HG03196 (cell line): ENCODE results near the gene JMJD1C.
"Not testable (repeated sequence)": the region's sequence is repeated elsewhere in the genome, so short reads cannot be mapped to it uniquely, and the experiment has no call there.

Experiments
- ATAC-seq: cut with Tn5 transposase; IDR thresholded peaks from one replicate; pipeline ENCODE4 v1.9.1; 2021; ENCODE audit not compliant: unreplicated experiment

Gene JMJD1C

GRCh38 chr10:63465293-63466143 is at the start of gene JMJD1C:
JMJD1C (minus strand) TSS chr10:63465977; CDS start chr10:63465662, 315 bp downstream.
- ATAC-seq, result peak; percentile 67

- ATAC-seq, result no peak
Observed at GRCh38 chr10:63515002-63515763, 49.4 kb upstream of the JMJD1C start.

GRCh38 chr10:63506554-63506953 is 40.8 kb upstream of the JMJD1C start:
- ATAC-seq, result no peak

- no peak for ATAC-seq
Observed at GRCh38 chr10:63505562-63505961, 39.8 kb upstream of the JMJD1C start.

- no peak for ATAC-seq
Observed at GRCh38 chr10:63504145-63504881, 38.5 kb upstream of the JMJD1C start.

GRCh38 chr10:63503395-63503794 is 37.6 kb upstream of the JMJD1C start:
- no peak for ATAC-seq

- no peak for ATAC-seq
Observed at GRCh38 chr10:63502832-63503231, 37.1 kb upstream of the JMJD1C start.

GRCh38 chr10:63501954-63502353 is 36.2 kb upstream of the JMJD1C start:
- ATAC-seq, result no peak

- ATAC-seq, result not testable (repeated sequence)
Observed at GRCh38 chr10:63500551-63500950, 34.8 kb upstream of the JMJD1C start.

GRCh38 chr10:63498665-63499064 is 32.9 kb upstream of the JMJD1C start:
- no peak for ATAC-seq

GRCh38 chr10:63497321-63497720 is 31.5 kb upstream of the JMJD1C start:
- ATAC-seq, result no peak

- no peak for ATAC-seq
Observed at GRCh38 chr10:63496561-63496960, 30.8 kb upstream of the JMJD1C start.

GRCh38 chr10:63494951-63495350 is 29.2 kb upstream of the JMJD1C start:
- no peak for ATAC-seq

- no peak for ATAC-seq
Observed at GRCh38 chr10:63493004-63493403, 27.2 kb upstream of the JMJD1C start.

GRCh38 chr10:63492317-63492690 is 26.5 kb upstream of the JMJD1C start:
- not testable (repeated sequence) for ATAC-seq

GRCh38 chr10:63491588-63492316 is 26.0 kb upstream of the JMJD1C start:
- ATAC-seq, result no peak

GRCh38 chr10:63489838-63490237 is 24.1 kb upstream of the JMJD1C start:
- ATAC-seq, result no peak

GRCh38 chr10:63487990-63488389 is 22.2 kb upstream of the JMJD1C start:
- no peak for ATAC-seq

- no peak for ATAC-seq
Observed at GRCh38 chr10:63483983-63484382, 18.2 kb upstream of the JMJD1C start.

GRCh38 chr10:63481815-63482421 is 16.1 kb upstream of the JMJD1C start:
- no peak for ATAC-seq
